Aorta (tissue), 5 donors: ENCODE measurements around the gene SOS2. TPM values are rescaled to one million over a fixed set of nuclear protein-coding genes. Genes with fewer than 3 reads are reported as not detected.

Source experiments
- ATAC-seq: fragments of 200-7000 bp; cut with Tn5 transposase; one replicate; pipeline ENCODE4 v1.9.1; 2022; ENCODE audit warnings: moderate library complexity; ENCODE audit not compliant: low FRiP score
- DNase-seq, 2 donors: peaks; one replicate each; pipeline ENCODE4 v3.0.0-alpha.2; 2020
- H3K27ac ChIP-seq, 2 donors: one replicate each; pipeline ENCODE4 v1.5.1; 2013; ENCODE audit warnings: low read length in 2 of 2, mild to moderate bottlenecking in 2 of 2, moderate library complexity in 2 of 2, control low read depth in 1 of 2, inconsistent platforms in 1 of 2, low read depth in 1 of 2
- H3K27me3 ChIP-seq, 2 donors: one replicate each; pipeline ENCODE4 v1.6.1; 2013; ENCODE audit warnings: control low read depth in 1 of 2, low read length in 1 of 2, mild to moderate bottlenecking in 1 of 2, moderate library complexity in 1 of 2; ENCODE audit not compliant: insufficient read depth in 2 of 2, control insufficient read depth in 1 of 2
- H3K36me3 ChIP-seq, 2 donors: one replicate each; pipeline ENCODE4 v1.6.1; 2013; ENCODE audit warnings: control low read depth in 1 of 2, low read length in 1 of 2, mild to moderate bottlenecking in 1 of 2; ENCODE audit not compliant: insufficient read depth in 2 of 2, control insufficient read depth in 1 of 2
- H3K4me1 ChIP-seq, 2 donors: one replicate each; pipeline ENCODE4 v1.6.1; 2013; ENCODE audit warnings: low read length in 2 of 2, control low read depth in 1 of 2, mild to moderate bottlenecking in 1 of 2, moderate library complexity in 1 of 2; ENCODE audit not compliant: insufficient read depth in 2 of 2, control insufficient read depth in 1 of 2
- H3K4me3 ChIP-seq, 2 donors: one replicate each; pipeline ENCODE4 v1.5.1; 2013; ENCODE audit warnings: low read length in 2 of 2, control low read depth in 1 of 2, mild to moderate bottlenecking in 1 of 2
- H3K9me3 ChIP-seq: one replicate; pipeline ENCODE4 v1.6.1; 2013; ENCODE audit warnings: mild to moderate bottlenecking, low read length; ENCODE audit not compliant: control insufficient read depth
- WGBS, 2 donors: extraction: QIAGEN DNeasy Blood & Tissue Kit; methylation state at CpG; one replicate each; pipeline ENCODE4 v1.1.7; 2013; 5-methylcytosine and 5-hydroxymethylcytosine counted together
- intact Hi-C, 2 donors: fragments of 100-400 bp; cut with DNase I; formaldehyde crosslinking; loops; one replicate each; pipeline versions ENCODE4 v1.14.2 to v1.15.0; 2022
- polyA plus RNA-seq, 2 donors: library from polyadenylated mRNA; stranded (reverse); fragments of 200-250 nt; gene quantifications; one replicate each; pipeline ENCODE4 v1.2.3, GENCODE V29; 2013
- total RNA-seq, 2 donors: library from RNA; stranded (reverse); fragmentation: NEBNext Ultra II Directional; extraction: Animal tissue kit (Norgen Biotek cat#: 25700); gene quantifications; one replicate each; pipeline ENCODE4 v1.2.1, GENCODE V29; 2021
- donor health status: healthy with polysubstance abuse.
- donor health status: Bipolar disorder and iron deficiency.
- donor health status: DM: no; HTN: no; CAD: no.
- donor health status: DM: no; HTN: no; CAD: no.
- donor health status: DM: yes; HTN: yes; CAD: no.

Gene SOS2
- total and polyA plus RNA-seq, 4 donors = 11.7 to 41.7 (median 25.9) TPM

- Histone ChIP-seq H3K27ac (peak overlapping the region; percentile 47 to 84), H3K4me1 (peaks cover 0 to 2% of the 10 kb centered on the region in 2 donors), H3K36me3 (no peaks in the 10 kb centered on the region), H3K4me3 (peak overlapping the region; percentile 70 to 99), H3K27me3 (no peaks in the 10 kb centered on the region), H3K9me3 (no peaks in the 10 kb centered on the region)
- intact Hi-C loops = loop anchor here in 1 of 2 donors (5.0 to 10.0 kb wide), 2 partner anchors 80 to 107 kb away; partner anchors contain the start of genes DMAC2L and L2HGDH
- no peak for DNase-seq
- 20 to 21% methylated on average over 13 of the region's 13 CpGs for WGBS, 2 donors
- ATAC-seq = peak; percentile 8
Measured at GRCh38 chr14:50232276-50232642, 881 bp upstream of the SOS2 start.

GRCh38 chr14:50230701-50231474 is 490 bp downstream of the SOS2 start:
- intact Hi-C loops = loop anchor here in 1 of 2 donors (5.0 to 10.0 kb wide), 2 partner anchors 81 to 106 kb away; partner anchors contain the start of genes DMAC2L and L2HGDH
- DNase-seq (peak; percentile 77 to 84), ATAC-seq (peak; percentile 63)
- no peaks in the 10 kb centered on the region for H3K9me3 ChIP-seq
- no peaks in the 10 kb centered on the region for H3K27me3 ChIP-seq
- WGBS, 2 donors = 0% methylated on average over 41 to 64 of the region's 64 CpGs
- H3K27ac ChIP-seq = peak overlapping the region; percentile 84 to 100
- H3K36me3 ChIP-seq = no peaks in the 10 kb centered on the region
- H3K4me3 ChIP-seq = peak overlapping the region; percentile 70 to 99
- peaks cover 0 to 7% of the 10 kb centered on the region in 2 donors for H3K4me1 ChIP-seq

GRCh38 chr14:50230401-50230700 is 1.0 kb downstream of the SOS2 start:
- H3K4me3 ChIP-seq = peak overlapping the region; percentile 70 to 99
- DNase-seq (no peak), ATAC-seq (no peak)
- peak overlapping the region in 1 of 2 donors; percentile 100 for H3K27ac ChIP-seq
- peaks cover 0 to 7% of the 10 kb centered on the region in 2 donors for H3K4me1 ChIP-seq
- 2 to 4% methylated on average over 6 of the region's 6 CpGs for WGBS, 2 donors
- H3K27me3 ChIP-seq = no peaks in the 10 kb centered on the region
- intact Hi-C loops = loop anchor here in 1 of 2 donors (5.0 to 10.0 kb wide), 2 partner anchors 82 to 106 kb away; partner anchors contain the start of genes DMAC2L and L2HGDH
- H3K9me3 ChIP-seq = no peaks in the 10 kb centered on the region
- no peaks in the 10 kb centered on the region for H3K36me3 ChIP-seq

- Histone ChIP-seq H3K27me3 (no peaks in the 10 kb centered on the region), H3K4me3 (peak overlapping the region; percentile 41 to 99), H3K4me1 (peaks cover 0 to 7% of the 10 kb centered on the region in 2 donors), H3K27ac (no peak overlapping the region), H3K36me3 (no peaks in the 10 kb centered on the region), H3K9me3 (no peaks in the 10 kb centered on the region)
- intact Hi-C loops = loop anchor here in 1 of 2 donors (5.0 to 10.0 kb wide), 2 partner anchors 83 to 105 kb away; partner anchors contain the start of genes DMAC2L and L2HGDH
- ATAC-seq (no peak), DNase-seq (no peak)
- 18 to 30% methylated on average over 2 of the region's 2 CpGs for WGBS, 2 donors
Measured at GRCh38 chr14:50229681-50230080, 1.7 kb downstream of the SOS2 start.

GRCh38 chr14:50228313-50228712 is 3.1 kb downstream of the SOS2 start:
- WGBS, 2 donors = 94 to 99% methylated on average over 2 of the region's 2 CpGs
- H3K9me3 ChIP-seq = no peaks in the 10 kb centered on the region
- intact Hi-C loops = no loop called here
- no peak overlapping the region for H3K27ac ChIP-seq
- H3K27me3 ChIP-seq = no peaks in the 10 kb centered on the region
- H3K36me3 ChIP-seq = no peaks in the 10 kb centered on the region
- ATAC-seq (no peak), DNase-seq (no peak)
- H3K4me1 ChIP-seq = peaks cover 0 to 7% of the 10 kb centered on the region in 2 donors
- no peak overlapping the region for H3K4me3 ChIP-seq

- Histone ChIP-seq H3K9me3 (no peaks in the 10 kb centered on the region), H3K4me3 (no peak overlapping the region), H3K27ac (peak overlapping the region in 1 of 2 donors; percentile 8), H3K4me1 (peaks cover 0 to 7% of the 10 kb centered on the region in 2 donors), H3K27me3 (no peaks in the 10 kb centered on the region), H3K36me3 (no peaks in the 10 kb centered on the region)
- DNase-seq = no peak
- WGBS, 2 donors = 64 to 71% methylated on average over 5 of the region's 5 CpGs
- intact Hi-C loops = no loop called here
- no peak for ATAC-seq
Measured at GRCh38 chr14:50225974-50226297, 5.4 kb downstream of the SOS2 start.

GRCh38 chr14:50225067-50225973 is 6.1 kb downstream of the SOS2 start:
- no peaks in the 10 kb centered on the region for H3K36me3 ChIP-seq
- peaks cover 0 to 7% of the 10 kb centered on the region in 2 donors for H3K4me1 ChIP-seq
- no peak for DNase-seq
- H3K27me3 ChIP-seq = no peaks in the 10 kb centered on the region
- intact Hi-C loops = no loop called here
- H3K4me3 ChIP-seq = no peak overlapping the region
- peak; percentile 76 for ATAC-seq
- H3K27ac ChIP-seq = peak overlapping the region in 1 of 2 donors; percentile 36
- no peaks in the 10 kb centered on the region for H3K9me3 ChIP-seq
- 21 to 23% methylated on average over 5 of the region's 5 CpGs for WGBS, 2 donors

- WGBS, 2 donors = 52 to 70% methylated on average over 1 of the region's 1 CpG
- DNase-seq (no peak), ATAC-seq (no peak)
- no peak overlapping the region for H3K27ac ChIP-seq
- no peak overlapping the region for H3K4me3 ChIP-seq
- H3K27me3 ChIP-seq = no peaks in the 10 kb centered on the region
- peaks cover 0 to 4% of the 10 kb centered on the region in 2 donors for H3K4me1 ChIP-seq
- H3K9me3 ChIP-seq = no peaks in the 10 kb centered on the region
- no peaks in the 10 kb centered on the region for H3K36me3 ChIP-seq
- intact Hi-C loops = no loop called here
Measured at GRCh38 chr14:50222055-50222613, 9.2 kb downstream of the SOS2 start.
